Sigmoid colon (tissue), 7 donors: ENCODE measurements around the gene NEDD9. TPM values are rescaled to one million over a fixed set of nuclear protein-coding genes. Genes with fewer than 3 reads are reported as not detected.
A peak's percentile ranks its signal among the peaks of the same experiment; 100 is the strongest.

Experiments
- DNase-seq: peaks from one replicate; pipeline ENCODE4 v3.0.0-alpha.2; 2019
- H3K27ac ChIP-seq, 4 donors: fragments of 200-600 bp; sonication (generic); one replicate each; pipeline ENCODE4 v1.5.1; 2016 to 2019; ENCODE audit warnings: mild to moderate bottlenecking in 1 of 4
- H3K27me3 ChIP-seq, 3 donors: fragments of 200-600 bp; sonication (generic); one replicate each; pipeline ENCODE4 v1.5.1; 2019; ENCODE audit warnings: mild to moderate bottlenecking in 1 of 3
- H3K36me3 ChIP-seq, 4 donors: fragments of 200-600 bp; sonication (generic); one replicate each; pipeline ENCODE4 v1.5.1; 2016 to 2019
- H3K4me1 ChIP-seq, 4 donors: fragments of 200-600 bp; sonication (generic); one replicate each; pipeline ENCODE4 v1.5.1; 2017 to 2019
- H3K4me3 ChIP-seq, 4 donors: fragments of 200-600 bp; sonication (generic); one replicate each; pipeline ENCODE4 v1.5.1; 2017 to 2019; ENCODE audit warnings: mild to moderate bottlenecking in 2 of 4, moderate library complexity in 1 of 4
- H3K9me3 ChIP-seq, 4 donors: fragments of 200-600 bp in 3 of 4; sonication (generic) in 3 of 4; one replicate each; pipeline versions ENCODE4 v1.5.1 to v1.6.1; 2013 to 2019
- CTCF ChIP-seq, 4 experiments: fragments of 450-650 bp in 3 of 4; fragments of 200-600 bp in 1 of 4; IDR thresholded peaks; one replicate each; pipeline ENCODE4 v1.5.1; 2016 to 2019; ENCODE audit warnings: antibody characterized with exemption in 4 of 4, mild to moderate bottlenecking in 3 of 4, moderate library complexity in 2 of 4
- EP300 ChIP-seq, 4 donors: sonication (generic); formaldehyde crosslinking; IDR thresholded peaks; one replicate each; pipeline ENCODE4 v1.6.1; 2017; ENCODE audit warnings: antibody characterized with exemption in 4 of 4
- POLR2A ChIP-seq, 2 donors: fragments of 450-650 bp; IDR thresholded peaks; one replicate each; pipeline ENCODE4 v1.6.1; 2016; ENCODE audit warnings: antibody characterized with exemption in 2 of 2, mild to moderate bottlenecking in 2 of 2, moderate library complexity in 2 of 2
- POLR2AphosphoS5 ChIP-seq, 4 donors: sonication (generic); formaldehyde crosslinking; IDR thresholded peaks; one replicate each; pipeline ENCODE4 v1.6.1; 2017; ENCODE audit warnings: antibody characterized with exemption in 4 of 4
- WGBS, 2 donors: extraction: QIAGEN DNeasy Blood & Tissue Kit; methylation state at CpG; one replicate each; pipeline ENCODE4 v1.1.7; 2013; 5-methylcytosine and 5-hydroxymethylcytosine counted together
- intact Hi-C: fragments of 100-400 bp; cut with DNase I; formaldehyde crosslinking; loops from one replicate; pipeline ENCODE4 v1.15.1; 2023
- polyA plus RNA-seq, 3 donors: library from polyadenylated mRNA; stranded (reverse); fragments of 200-250 nt; gene quantifications; one replicate each; pipeline ENCODE4 v1.2.3, GENCODE V29; 2013
- total RNA-seq, 4 donors: library from RNA; depleted of rRNA; stranded (reverse); fragments of >200 nt; gene quantifications; one replicate each; pipeline ENCODE4 v1.1.0, GENCODE V29; 2016
- donor health status: healthy with polysubstance abuse.
- donor health status: Bipolar disorder and iron deficiency.
- donor health status: healthy.

The NEDD9 gene
- total and polyA plus RNA-seq, 7 donors = 13.8 to 42.5 (median 21.4) TPM

GRCh38 chr6:11210386-11211138 is 21.9 kb downstream of the NEDD9 start:
- H3K4me3 ChIP-seq = no peak overlapping the region
- H3K36me3 ChIP-seq = no peaks in the 10 kb centered on the region
- no peak for TF ChIP-seq POLR2A (IDR thresholded peaks at IDR 0.05)
- no peak for TF ChIP-seq POLR2AphosphoS5 (IDR thresholded peaks at IDR 0.05)
- no peak for TF ChIP-seq EP300 (IDR thresholded peaks at IDR 0.05)
- no peak for TF ChIP-seq CTCF (IDR thresholded peaks at IDR 0.05)
- WGBS, 2 donors = 80 to 84% methylated on average over 2 of the region's 2 CpGs
- H3K9me3 ChIP-seq = no peaks in the 10 kb centered on the region
- peak overlapping the region; percentile 5 to 86 (median 57) for H3K27ac ChIP-seq
- intact Hi-C loops = loop anchor here (5.0 kb wide), 1 partner anchor 82 kb away; no protein-coding TSS in a partner anchor
- peaks cover 0 to 84% (median 67%) of the 10 kb centered on the region in 4 donors for H3K4me1 ChIP-seq
- no peak for DNase-seq
- H3K27me3 ChIP-seq = no peaks in the 10 kb centered on the region

- WGBS, 2 donors = 34 to 71% methylated on average over 1 of the region's 1 CpG
- H3K9me3 ChIP-seq = no peaks in the 10 kb centered on the region
- H3K4me3 ChIP-seq = no peak overlapping the region
- H3K27ac ChIP-seq = peak overlapping the region in 3 of 4 donors; percentile 27 to 81 (median 33)
- H3K36me3 ChIP-seq = no peaks in the 10 kb centered on the region
- H3K4me1 ChIP-seq = peaks cover 0 to 78% (median 60%) of the 10 kb centered on the region in 4 donors
- intact Hi-C loops = loop anchor here (5.0 kb wide), 1 partner anchor 82 kb away; no protein-coding TSS in a partner anchor
- no peak for DNase-seq
- H3K27me3 ChIP-seq = no peaks in the 10 kb centered on the region
- no peak for TF ChIP-seq POLR2A (IDR thresholded peaks at IDR 0.05)
- TF ChIP-seq EP300 (IDR thresholded peaks at IDR 0.05) = no peak
- no peak for TF ChIP-seq POLR2AphosphoS5 (IDR thresholded peaks at IDR 0.05)
- no peak for TF ChIP-seq CTCF (IDR thresholded peaks at IDR 0.05)
Observed at GRCh38 chr6:11209906-11210305, 22.6 kb downstream of the NEDD9 start.

GRCh38 chr6:11209369-11209768 is 23.1 kb downstream of the NEDD9 start:
- no peak overlapping the region for H3K4me3 ChIP-seq
- H3K36me3 ChIP-seq = no peaks in the 10 kb centered on the region
- H3K27ac ChIP-seq = peak overlapping the region in 2 of 4 donors; percentile 33 to 81
- TF ChIP-seq POLR2AphosphoS5 (IDR thresholded peaks at IDR 0.05) = no peak
- no peak for TF ChIP-seq CTCF (IDR thresholded peaks at IDR 0.05)
- no peak for TF ChIP-seq POLR2A (IDR thresholded peaks at IDR 0.05)
- no peak for TF ChIP-seq EP300 (IDR thresholded peaks at IDR 0.05)
- peaks cover 0 to 72% (median 55%) of the 10 kb centered on the region in 4 donors for H3K4me1 ChIP-seq
- WGBS, 2 donors = 74 to 78% methylated on average over 5 of the region's 5 CpGs
- intact Hi-C loops = no loop called here
- H3K9me3 ChIP-seq = no peaks in the 10 kb centered on the region
- H3K27me3 ChIP-seq = no peaks in the 10 kb centered on the region
- DNase-seq = no peak

GRCh38 chr6:11208854-11209253 is 23.6 kb downstream of the NEDD9 start:
- Histone ChIP-seq H3K36me3 (no peaks in the 10 kb centered on the region), H3K27me3 (no peaks in the 10 kb centered on the region), H3K27ac (peak overlapping the region in 1 of 4 donors; percentile 81), H3K4me3 (no peak overlapping the region), H3K9me3 (no peaks in the 10 kb centered on the region), H3K4me1 (peaks cover 0 to 67% (median 50%) of the 10 kb centered on the region in 4 donors)
- no peak for DNase-seq
- 88 to 90% methylated on average over 1 of the region's 1 CpG for WGBS, 2 donors
- TF ChIP-seq POLR2AphosphoS5 (IDR thresholded peaks at IDR 0.05) = no peak
- no peak for TF ChIP-seq POLR2A (IDR thresholded peaks at IDR 0.05)
- TF ChIP-seq EP300 (IDR thresholded peaks at IDR 0.05) = no peak
- TF ChIP-seq CTCF (IDR thresholded peaks at IDR 0.05) = no peak
- intact Hi-C loops = no loop called here
